Brain pericyte (primary cell): ENCODE data around the gene SLC25A10.
"Not testable (repeated sequence)": the region's sequence is repeated elsewhere in the genome, so short reads cannot be mapped to it uniquely, and the experiment has no call there.

Experiments
- DNase-seq: peaks from one replicate; pipeline ENCODE4 v3.0.0-alpha.2; 2012; ENCODE audit warnings: low read depth, low spot score

Gene SLC25A10

GRCh38 chr17:81722184-81723120 lies 10.4 kb downstream of the SLC25A10 start:
- DNase-seq, result no peak

DNA sequence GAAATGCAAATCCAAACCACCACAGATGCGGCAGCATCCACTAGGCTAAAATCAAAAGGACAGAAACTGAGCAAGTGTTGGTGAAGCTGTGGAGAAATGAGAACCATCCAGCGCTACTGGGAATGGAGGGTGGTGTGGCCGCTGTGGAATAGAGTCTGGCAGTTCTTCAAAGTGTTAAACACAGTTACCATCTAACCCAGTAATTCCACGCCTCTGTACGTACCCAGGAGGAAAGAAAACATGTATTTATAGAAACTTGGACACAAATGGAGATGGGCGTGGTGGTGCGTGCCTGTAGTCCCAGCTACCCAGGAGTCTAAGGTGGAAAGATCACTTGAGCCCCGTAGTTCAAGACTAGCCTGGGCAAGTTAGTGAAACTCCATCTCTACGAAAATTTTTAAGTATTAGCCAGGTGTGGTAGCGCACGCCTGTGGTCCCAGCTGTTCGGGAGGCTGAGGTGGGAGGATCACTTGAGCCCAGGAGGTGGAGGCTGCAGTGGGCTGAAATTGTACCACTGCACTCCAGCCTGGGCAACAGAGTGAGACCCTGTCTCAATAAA lies 11.6 kb downstream of the SLC25A10 start:
- no peak for DNase-seq

DNA sequence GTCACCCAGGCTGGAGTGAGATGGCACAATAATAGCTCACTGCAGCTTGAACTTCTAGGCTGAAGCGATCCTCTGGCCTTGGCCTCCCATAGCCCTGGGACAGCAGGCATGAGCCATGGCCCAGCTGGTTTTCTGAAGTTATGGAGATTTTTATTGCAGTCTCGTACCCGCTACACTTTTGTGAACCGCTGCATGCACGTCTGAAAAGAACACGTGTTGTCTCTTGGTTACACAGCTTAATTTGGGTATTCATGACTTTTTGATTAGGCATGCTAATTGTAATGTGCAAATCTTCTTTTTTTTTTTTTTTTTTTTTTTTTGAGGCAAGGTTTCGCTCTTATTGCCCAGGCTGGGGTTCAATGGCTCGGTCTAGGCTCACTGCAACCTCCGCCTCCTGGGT lies 13.4 kb downstream of the SLC25A10 start:
- no peak for DNase-seq

- DNase-seq, result no peak
Measured at GRCh38 chr17:81726004-81726403, 13.9 kb downstream of the SLC25A10 start.

DNA sequence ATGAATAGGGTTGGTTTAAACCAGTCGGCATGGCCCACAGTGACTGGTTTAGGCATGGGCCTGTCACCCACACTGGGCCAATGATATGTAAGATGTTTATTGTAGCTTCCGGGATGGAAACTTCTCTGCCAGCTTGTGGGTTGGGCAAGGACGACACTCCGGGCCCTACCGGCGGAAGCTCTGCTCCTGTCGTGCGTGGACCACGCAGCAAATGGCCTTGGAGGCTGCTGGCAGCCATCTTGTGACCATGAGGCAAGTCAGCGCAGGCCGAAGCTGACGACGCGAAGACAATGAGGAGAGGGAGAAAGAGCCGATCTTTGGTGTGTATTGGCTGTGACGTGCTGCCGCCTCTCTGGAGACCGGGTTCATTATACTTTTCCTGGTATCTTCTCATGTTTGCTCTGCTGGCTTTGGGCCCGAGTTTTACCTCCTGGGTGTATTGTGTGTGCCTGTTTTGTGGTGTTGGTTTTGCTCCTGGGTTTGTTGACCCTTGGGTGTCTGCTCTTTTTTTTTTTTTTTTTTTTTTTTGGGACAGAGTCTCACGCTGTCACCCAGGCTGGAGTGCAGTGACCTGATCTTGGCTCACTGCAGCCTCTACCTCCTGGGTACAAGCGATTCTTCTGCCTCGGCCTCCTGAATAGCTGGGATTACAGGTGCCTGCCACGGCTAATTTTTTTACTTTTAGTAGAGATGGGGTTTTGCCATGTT lies 15.4 kb downstream of the SLC25A10 start:
- DNase-seq, result no peak

GRCh38 chr17:81733507-81734404 lies 21.7 kb downstream of the SLC25A10 start:
- DNase-seq, result no peak

DNA sequence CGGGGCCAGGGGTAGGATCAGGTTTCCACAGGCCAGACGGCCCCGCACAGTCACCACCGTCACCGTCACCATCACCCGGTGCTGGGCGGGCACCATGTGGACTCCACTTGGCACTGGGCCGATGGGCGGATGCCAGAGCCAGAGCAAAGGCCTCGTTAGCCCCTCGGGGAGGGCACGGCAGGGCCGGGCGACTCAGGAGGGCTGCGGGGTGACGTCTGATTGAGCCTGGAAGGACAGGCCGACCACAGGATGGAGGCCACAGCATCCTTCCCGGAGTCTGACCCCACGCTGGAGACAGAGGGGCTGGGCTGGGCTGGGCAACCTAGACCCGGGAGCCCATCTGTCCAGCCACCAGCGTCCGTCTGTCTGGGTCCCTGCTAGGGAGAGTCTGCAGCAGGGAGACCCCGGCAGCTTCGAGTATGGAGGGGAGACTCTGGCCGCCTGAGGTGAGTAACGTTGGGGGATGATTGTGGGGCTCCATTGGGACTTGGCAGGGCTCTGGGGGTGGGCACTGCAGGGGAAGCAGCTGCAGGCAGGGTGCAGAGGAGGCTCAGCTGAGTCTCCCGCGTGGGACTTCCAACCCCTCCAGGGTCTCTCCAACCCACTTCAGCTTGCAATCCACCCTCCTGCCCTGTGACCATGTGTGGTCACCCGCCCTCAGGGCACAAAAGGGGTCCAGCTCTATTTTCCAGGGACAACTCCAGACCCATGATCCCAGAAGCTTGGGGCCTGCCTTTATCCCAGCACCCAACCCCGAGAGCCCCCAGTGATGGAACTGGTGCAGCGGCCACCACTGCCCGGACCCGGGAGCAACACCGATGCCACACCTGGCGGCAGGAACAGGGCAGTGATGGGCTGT lies 22.6 kb downstream of the SLC25A10 start:
- DNase-seq, result no peak

GRCh38 chr17:81735264-81736102 lies 23.4 kb downstream of the SLC25A10 start:
- DNase-seq, result no peak

DNA sequence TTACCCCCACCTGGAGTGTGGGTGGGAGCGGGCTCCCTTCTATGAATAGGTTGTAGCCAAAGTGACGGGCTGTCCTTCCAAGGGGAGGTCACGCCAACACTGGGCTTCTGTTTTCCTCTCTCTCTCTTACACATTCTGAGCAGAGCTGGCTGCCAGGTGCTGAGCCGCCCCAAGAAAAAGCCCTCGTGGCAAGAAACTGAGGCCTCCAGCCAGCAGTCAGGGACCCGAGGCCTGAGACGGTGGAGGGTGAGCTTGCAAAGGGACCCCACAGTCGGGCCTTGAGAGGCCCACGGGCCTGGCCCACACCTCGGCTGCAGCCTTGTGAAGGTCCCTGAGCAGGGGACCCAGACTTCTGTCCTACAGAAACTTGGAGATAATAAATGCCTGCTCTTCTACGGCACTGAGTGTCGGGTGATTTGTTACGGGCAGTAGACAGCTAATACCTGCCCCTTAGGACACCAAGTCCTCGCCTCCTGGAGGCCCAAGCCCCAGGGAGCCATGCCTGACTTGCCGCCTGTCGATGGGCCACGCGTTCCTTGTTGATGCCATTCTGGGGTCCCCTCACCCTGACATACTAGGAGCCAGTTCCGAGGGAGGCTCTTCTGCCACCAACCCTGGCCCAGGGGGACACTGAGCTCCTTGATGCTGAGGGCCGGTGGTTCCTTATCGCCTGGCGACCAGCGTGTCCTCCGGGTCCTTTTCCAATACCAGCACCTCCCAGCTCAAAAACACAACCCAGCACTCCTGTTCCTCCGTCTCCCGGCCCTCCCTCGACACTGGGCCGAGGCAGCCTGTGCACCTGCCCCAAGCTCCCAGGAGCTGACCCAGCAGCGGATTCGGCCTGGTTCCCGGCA lies 26.1 kb downstream of the SLC25A10 start:
- DNase-seq, result no peak

GRCh38 chr17:81738801-81739393 lies 26.8 kb downstream of the SLC25A10 start:
- DNase-seq, result no peak

DNA sequence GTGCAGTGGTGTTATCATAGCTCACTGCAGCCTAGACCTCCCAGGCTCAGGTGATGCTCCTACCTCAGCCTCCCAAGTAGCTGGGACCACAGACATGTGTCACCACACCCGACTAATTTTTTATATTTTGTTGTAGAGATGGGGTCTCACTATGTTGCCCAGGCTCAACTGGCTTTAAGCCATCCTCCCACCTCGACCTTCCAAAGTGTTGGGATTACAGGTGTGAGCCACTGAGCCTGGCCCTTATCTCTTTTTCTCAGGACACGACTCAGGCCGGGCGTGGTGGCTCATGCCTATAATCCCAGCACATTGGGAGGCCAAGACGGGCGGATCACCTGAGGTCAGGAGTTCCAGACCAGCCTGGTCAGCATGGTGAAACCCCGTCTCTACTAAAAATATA lies 27.5 kb downstream of the SLC25A10 start:
- DNase-seq, result not testable (repeated sequence)

DNA sequence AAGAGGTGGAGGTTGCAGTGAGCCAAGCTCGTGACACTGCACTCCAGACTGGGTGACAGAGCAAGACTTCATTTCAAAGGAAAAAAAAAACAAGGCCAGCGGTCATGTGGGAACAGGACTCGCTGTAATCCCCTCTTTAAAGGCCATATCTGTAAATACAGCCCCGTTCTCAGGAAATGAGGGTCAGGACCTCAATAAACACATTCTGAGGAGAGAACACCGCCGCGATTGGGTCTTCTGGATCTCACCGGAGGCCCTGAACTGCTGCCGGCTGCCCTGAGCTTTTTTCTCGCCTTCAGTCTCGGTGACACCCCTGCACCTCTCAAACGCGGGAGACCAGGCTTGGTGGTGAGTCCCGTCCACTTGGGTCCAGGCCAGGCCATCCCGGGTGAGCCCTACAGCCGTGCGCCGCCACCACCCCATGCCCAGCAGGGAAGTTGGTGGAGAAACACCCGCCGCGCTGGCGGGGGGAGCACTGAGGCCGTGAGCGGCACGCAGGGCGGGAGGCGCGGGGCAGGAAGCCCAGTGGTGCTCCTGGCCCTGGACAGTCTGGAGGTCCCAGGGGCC lies 28.4 kb downstream of the SLC25A10 start:
- no peak for DNase-seq

GRCh38 chr17:81741049-81741593 lies 29.0 kb downstream of the SLC25A10 start:
- no peak for DNase-seq

- no peak for DNase-seq
Measured at GRCh38 chr17:81741594-81742452, 29.7 kb downstream of the SLC25A10 start.
